H9 (cell line): ENCODE data around the gene EFCAB10. TPM values are rescaled to one million over a fixed set of nuclear protein-coding genes. Genes with fewer than 3 reads are reported as not detected.

Source experiments
- DNase-seq: peaks from one replicate; pipeline ENCODE4 v3.0.0-alpha.2; 2017
- H2AFZ ChIP-seq: one replicate; pipeline ENCODE4 v1.6.1; 2013; ENCODE audit warnings: mild to moderate bottlenecking, low read length, control low read depth, moderate library complexity
- H2AK5ac ChIP-seq: 2 replicates; pipeline ENCODE4 v1.6.1; 2013; ENCODE audit warnings: low read length, control low read depth, mixed read lengths; ENCODE audit not compliant: insufficient read length
- H2BK120ac ChIP-seq: one replicate; pipeline ENCODE4 v1.6.1; 2013; ENCODE audit warnings: low read depth, mild to moderate bottlenecking, low read length, control low read depth, inconsistent platforms; ENCODE audit not compliant: poor library complexity, severe bottlenecking
- H2BK12ac ChIP-seq: 2 replicates; pipeline ENCODE4 v1.6.1; 2013; ENCODE audit warnings: low read length, control low read depth, mixed read lengths, low read depth; ENCODE audit not compliant: insufficient read length
- H2BK15ac ChIP-seq: 2 replicates; pipeline ENCODE4 v1.6.1; 2013; ENCODE audit warnings: low read depth, low read length, control low read depth
- H2BK20ac ChIP-seq: one replicate; pipeline ENCODE4 v1.6.1; 2013; ENCODE audit warnings: low read depth, mild to moderate bottlenecking, low read length, control low read depth, inconsistent platforms; ENCODE audit not compliant: poor library complexity, severe bottlenecking
- H2BK5ac ChIP-seq: 2 replicates; pipeline ENCODE4 v1.6.1; 2013; ENCODE audit warnings: low read length, control low read depth, mixed read lengths; ENCODE audit not compliant: insufficient read length
- H3K14ac ChIP-seq: 2 replicates; pipeline ENCODE4 v1.6.1; 2013; ENCODE audit warnings: low read length, control low read depth; ENCODE audit not compliant: insufficient read depth
- H3K18ac ChIP-seq: 2 replicates; pipeline ENCODE4 v1.6.1; 2013; ENCODE audit warnings: low read depth, mild to moderate bottlenecking, mixed read lengths, low read length, control low read depth; ENCODE audit not compliant: insufficient read length
- H3K23ac ChIP-seq: 2 replicates; pipeline ENCODE4 v1.6.1; 2013; ENCODE audit warnings: low read length, control low read depth, mixed read lengths, low read depth; ENCODE audit not compliant: insufficient read length
- H3K23me2 ChIP-seq: 2 replicates; pipeline ENCODE4 v1.6.1; 2013; ENCODE audit warnings: low read depth, mild to moderate bottlenecking, mixed read lengths, low read length, control low read depth; ENCODE audit not compliant: insufficient read length, poor library complexity, severe bottlenecking
- H3K27ac ChIP-seq: 2 replicates; pipeline ENCODE4 v1.5.1; 2013; ENCODE audit warnings: low read length, control low read depth, mixed read lengths, low read depth; ENCODE audit not compliant: insufficient read length
- H3K27me3 ChIP-seq: 2 replicates; pipeline ENCODE4 v1.6.1; 2013; ENCODE audit warnings: low read length, control low read depth, inconsistent platforms; ENCODE audit not compliant: insufficient read depth
- H3K4ac ChIP-seq: 2 replicates; pipeline ENCODE4 v1.6.1; 2013; ENCODE audit warnings: low read depth, mild to moderate bottlenecking, control low read depth, inconsistent platforms, low read length, moderate library complexity
- H3K4me1 ChIP-seq: 2 replicates; pipeline ENCODE4 v1.6.1; 2013; ENCODE audit warnings: low read length, control low read depth, inconsistent platforms; ENCODE audit not compliant: insufficient read depth
- H3K4me2 ChIP-seq: 2 replicates; pipeline ENCODE4 v1.6.1; 2013; ENCODE audit warnings: low read length, control low read depth, mixed read lengths; ENCODE audit not compliant: insufficient read length, insufficient read depth
- H3K56ac ChIP-seq: 2 replicates; pipeline ENCODE4 v1.6.1; 2013; ENCODE audit warnings: low read depth, mild to moderate bottlenecking, mixed read lengths, low read length, control low read depth; ENCODE audit not compliant: insufficient read length
- H3K79me1 ChIP-seq: 2 replicates; pipeline ENCODE4 v1.6.1; 2013; ENCODE audit warnings: low read depth, mild to moderate bottlenecking, moderate library complexity, low read length, control low read depth, inconsistent platforms; ENCODE audit not compliant: insufficient read depth, poor library complexity, severe bottlenecking
- H3K79me2 ChIP-seq: 2 replicates; pipeline ENCODE4 v1.6.1; 2013; ENCODE audit warnings: low read length, control low read depth, inconsistent platforms; ENCODE audit not compliant: insufficient read depth
- H3K9ac ChIP-seq: 2 replicates; pipeline ENCODE4 v1.6.1; 2013; ENCODE audit warnings: low read length, control low read depth, mixed read lengths; ENCODE audit not compliant: insufficient read length; ENCODE audit errors: extremely low read depth
- H3K9me3 ChIP-seq: one replicate; pipeline ENCODE4 v1.6.1; 2013; ENCODE audit warnings: low read depth, low read length, inconsistent platforms; ENCODE audit not compliant: control insufficient read depth
- H3T11ph ChIP-seq: one replicate; pipeline ENCODE4 v1.6.1; 2013; ENCODE audit warnings: mild to moderate bottlenecking, low read length, control low read depth, inconsistent platforms
- H4K20me1 ChIP-seq: one replicate; pipeline ENCODE4 v1.6.1; 2013; ENCODE audit not compliant: control insufficient read depth, insufficient read length, insufficient read depth
- H4K5ac ChIP-seq: 2 replicates; pipeline ENCODE4 v1.6.1; 2013; ENCODE audit warnings: low read depth, mild to moderate bottlenecking, mixed read lengths, low read length, control low read depth; ENCODE audit not compliant: insufficient read length
- H4K8ac ChIP-seq: replicated peaks from 2 replicates; pipeline ENCODE4 v1.6.1; 2013; ENCODE audit warnings: low read length, control low read depth, mixed read lengths, low read depth; ENCODE audit not compliant: insufficient read length
- H4K91ac ChIP-seq: 2 replicates; pipeline ENCODE4 v1.6.1; 2013; ENCODE audit warnings: low read depth, mild to moderate bottlenecking, moderate library complexity, mixed read lengths, low read length, control low read depth; ENCODE audit not compliant: insufficient read length
- H3K27ac Mint-ChIP-seq, 3 experiments: 2 replicates in 2 of 3; 3 replicates in 1 of 3; pipeline ENCODE4 v1.8.0; 2020 to 2021; ENCODE audit warnings: mixed read lengths in 3 of 3, mild to moderate bottlenecking in 1 of 3, moderate library complexity in 1 of 3
- H3K27me3 Mint-ChIP-seq: 2 replicates; pipeline ENCODE4 v1.8.0; 2021; ENCODE audit warnings: low read depth, mild to moderate bottlenecking, moderate library complexity, mixed read lengths
- H3K36me3 Mint-ChIP-seq, 3 experiments: 2 replicates in 2 of 3; 3 replicates in 1 of 3; pipeline ENCODE4 v1.8.0; 2020 to 2021; ENCODE audit warnings: low read depth in 3 of 3, mixed read lengths in 3 of 3; ENCODE audit not compliant: insufficient read depth in 1 of 3
- H3K4me1 Mint-ChIP-seq, 2 experiments: 2 replicates each; pipeline ENCODE4 v1.8.0; 2020; ENCODE audit warnings: mixed read lengths in 2 of 2
- H3K4me3 Mint-ChIP-seq, 2 experiments: 2 replicates in 1 of 2; 3 replicates in 1 of 2; pipeline ENCODE4 v1.8.0; 2020 to 2021; ENCODE audit warnings: mild to moderate bottlenecking in 2 of 2, mixed read lengths in 2 of 2, moderate library complexity in 1 of 2
- H3K9me3 Mint-ChIP-seq, 2 experiments: 2 replicates in 1 of 2; 3 replicates in 1 of 2; pipeline ENCODE4 v1.8.0; 2020; ENCODE audit warnings: mild to moderate bottlenecking in 2 of 2, mixed read lengths in 2 of 2, moderate library complexity in 1 of 2
- WGBS: extraction: QIAGEN DNeasy Blood & Tissue Kit; methylation state at CpG from one replicate; pipeline ENCODE4 v1.1.7; 2013; ENCODE audit warnings: missing lambda C conversion rate, low lambda C conversion rate, mixed read lengths; ENCODE audit not compliant: insufficient read length; ENCODE audit errors: extremely low coverage; 5-methylcytosine and 5-hydroxymethylcytosine counted together
- total RNA-seq: library from RNA; stranded (reverse); gene quantifications from 2 replicates; pipeline ENCODE4 v1.2.1, GENCODE V29; 2021
- TF ChIP-seq, protein P1 (sequence below): fragments of 200-600 bp; sonication (generic); conservative IDR thresholded peaks from 3 replicates; pipeline ENCODE4 v1.8.0; 2021; ENCODE audit warnings: antibody characterized with exemption, mild to moderate bottlenecking

Gene EFCAB10
- total RNA-seq, 1 experiment from 2014 or later: 1.5 TPM

DNA sequence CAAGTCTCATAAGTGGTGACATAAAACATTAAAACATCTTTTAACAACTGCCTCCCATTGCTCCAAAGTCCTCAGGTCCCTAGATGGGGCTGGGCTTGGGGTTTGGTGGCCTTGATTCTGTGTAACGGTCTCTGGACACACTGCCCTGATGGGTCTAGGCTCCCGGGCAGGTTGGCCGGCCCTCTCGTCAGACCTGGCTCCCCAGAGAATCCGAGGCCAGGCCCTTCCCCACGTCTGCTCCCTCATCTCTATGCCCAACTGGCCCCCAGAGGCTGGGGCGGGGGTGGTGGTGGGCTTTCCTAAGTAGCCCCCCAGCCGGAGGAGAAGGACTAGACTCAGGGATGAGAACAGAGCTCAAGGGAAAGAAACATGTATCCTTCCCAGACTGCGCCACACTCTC, 31.5 kb upstream of the EFCAB10 start:
- H3K9ac ChIP-seq: no peak overlapping the region
- H3K4me1 Mint-ChIP-seq: peaks cover 0 to 10% of the 10 kb centered on the region in 2 experiments
- peaks cover 11 to 34% (median 34%) of the 10 kb centered on the region in 3 experiments for H3K36me3 Mint-ChIP-seq
- no peaks in the 10 kb centered on the region for H3K79me1 ChIP-seq
- H4K20me1 ChIP-seq: no peaks in the 10 kb centered on the region
- no peak overlapping the region for H3T11ph ChIP-seq
- no peak overlapping the region for H2BK20ac ChIP-seq
- H3K56ac ChIP-seq: no peak overlapping the region
- H2BK15ac ChIP-seq: no peak overlapping the region
- H3K4me1 ChIP-seq: no peaks in the 10 kb centered on the region
- no peak overlapping the region for H4K8ac ChIP-seq
- no peaks in the 10 kb centered on the region for H3K9me3 ChIP-seq
- no peak overlapping the region for H4K91ac ChIP-seq
- WGBS: no CpG with 5 or more reads among the region's 9 CpGs
- no peak overlapping the region for H2AFZ ChIP-seq
- no peak overlapping the region for H2BK120ac ChIP-seq
- H3K23ac ChIP-seq: no peak overlapping the region
- no peak overlapping the region for H3K4ac ChIP-seq
- H3K4me2 ChIP-seq: no peak overlapping the region
- H3K79me2 ChIP-seq: no peaks in the 10 kb centered on the region
- H3K27ac ChIP-seq: no peak overlapping the region
- DNase-seq: no peak
- H4K5ac ChIP-seq: no peak overlapping the region
- no peak overlapping the region for H3K14ac ChIP-seq
- H3K23me2 ChIP-seq: no peaks in the 10 kb centered on the region
- H3K18ac ChIP-seq: no peak overlapping the region
- H3K4me3 Mint-ChIP-seq: no peak overlapping the region
- H2BK12ac ChIP-seq: no peak overlapping the region
- no peaks in the 10 kb centered on the region; a peak in 1 of 5 replicates for H3K9me3 Mint-ChIP-seq
- H3K27me3 Mint-ChIP-seq: no peaks in the 10 kb centered on the region
- H2BK5ac ChIP-seq: no peak overlapping the region
- no peak overlapping the region for H3K27ac Mint-ChIP-seq
- TF ChIP-seq, protein P1, sequence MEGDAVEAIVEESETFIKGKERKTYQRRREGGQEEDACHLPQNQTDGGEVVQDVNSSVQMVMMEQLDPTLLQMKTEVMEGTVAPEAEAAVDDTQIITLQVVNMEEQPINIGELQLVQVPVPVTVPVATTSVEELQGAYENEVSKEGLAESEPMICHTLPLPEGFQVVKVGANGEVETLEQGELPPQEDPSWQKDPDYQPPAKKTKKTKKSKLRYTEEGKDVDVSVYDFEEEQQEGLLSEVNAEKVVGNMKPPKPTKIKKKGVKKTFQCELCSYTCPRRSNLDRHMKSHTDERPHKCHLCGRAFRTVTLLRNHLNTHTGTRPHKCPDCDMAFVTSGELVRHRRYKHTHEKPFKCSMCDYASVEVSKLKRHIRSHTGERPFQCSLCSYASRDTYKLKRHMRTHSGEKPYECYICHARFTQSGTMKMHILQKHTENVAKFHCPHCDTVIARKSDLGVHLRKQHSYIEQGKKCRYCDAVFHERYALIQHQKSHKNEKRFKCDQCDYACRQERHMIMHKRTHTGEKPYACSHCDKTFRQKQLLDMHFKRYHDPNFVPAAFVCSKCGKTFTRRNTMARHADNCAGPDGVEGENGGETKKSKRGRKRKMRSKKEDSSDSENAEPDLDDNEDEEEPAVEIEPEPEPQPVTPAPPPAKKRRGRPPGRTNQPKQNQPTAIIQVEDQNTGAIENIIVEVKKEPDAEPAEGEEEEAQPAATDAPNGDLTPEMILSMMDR: no peak
- no peak overlapping the region for H2AK5ac ChIP-seq
- no peaks in the 10 kb centered on the region for H3K27me3 ChIP-seq
